RCC 7860 (cell line): ENCODE results near the gene AP3M1.
"Not testable (repeated sequence)": the region's sequence is repeated elsewhere in the genome, so short reads cannot be mapped to it uniquely, and the experiment has no call there.

Source experiments
- DNase-seq: peaks from one replicate; pipeline ENCODE4 v3.0.0-alpha.2; 2015; ENCODE audit warnings: low spot score
- FAIRE-seq: peaks from 2 replicates; lab custom pipeline; 2012; peaks lifted over from hg19 to GRCh38; lab: Jason Lieb, UNC

The AP3M1 gene, protein sequence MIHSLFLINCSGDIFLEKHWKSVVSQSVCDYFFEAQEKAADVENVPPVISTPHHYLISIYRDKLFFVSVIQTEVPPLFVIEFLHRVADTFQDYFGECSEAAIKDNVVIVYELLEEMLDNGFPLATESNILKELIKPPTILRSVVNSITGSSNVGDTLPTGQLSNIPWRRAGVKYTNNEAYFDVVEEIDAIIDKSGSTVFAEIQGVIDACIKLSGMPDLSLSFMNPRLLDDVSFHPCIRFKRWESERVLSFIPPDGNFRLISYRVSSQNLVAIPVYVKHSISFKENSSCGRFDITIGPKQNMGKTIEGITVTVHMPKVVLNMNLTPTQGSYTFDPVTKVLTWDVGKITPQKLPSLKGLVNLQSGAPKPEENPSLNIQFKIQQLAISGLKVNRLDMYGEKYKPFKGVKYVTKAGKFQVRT

DNA sequence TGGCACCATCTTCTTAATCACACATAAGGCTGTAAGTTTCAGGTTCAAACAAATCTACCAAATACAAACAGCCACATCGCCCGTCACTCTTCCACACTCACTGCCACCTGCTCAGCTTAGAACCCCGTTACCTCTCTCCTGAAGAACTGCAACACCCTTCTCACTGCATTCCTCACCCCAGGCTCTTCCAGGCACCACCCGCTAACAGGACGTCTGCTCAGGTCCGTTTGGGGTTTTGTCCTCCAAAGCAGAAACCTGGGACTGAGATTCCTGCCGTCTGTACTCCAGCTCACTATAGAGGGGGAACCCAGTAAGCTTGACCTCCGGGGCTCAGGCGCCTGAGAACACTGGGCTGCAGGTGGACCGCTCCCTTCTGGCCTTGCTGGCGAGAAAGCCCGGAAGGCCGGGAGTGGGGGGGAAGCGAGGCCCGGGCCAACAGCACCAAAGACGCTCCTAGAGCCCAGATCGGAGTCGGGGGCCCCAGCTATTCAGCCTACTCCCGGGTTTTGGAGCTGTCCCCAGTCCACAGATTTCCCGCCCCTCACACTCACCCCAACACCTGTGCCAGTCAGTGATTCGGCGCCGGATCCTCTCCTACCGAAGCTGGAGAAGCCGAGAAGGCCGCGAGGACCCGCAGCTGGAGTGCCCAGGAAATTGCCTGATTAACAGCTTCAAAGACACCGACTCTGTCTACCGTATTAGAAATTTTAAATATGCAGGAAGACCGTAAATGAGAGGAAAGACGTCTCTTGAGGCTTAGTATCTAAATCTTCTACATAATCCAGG is at the start of gene AP3M1:
Gene AP3M1, minus strand, starts transcription at position 625 of the 786 bp plus-strand sequence. CDS start 12,449 bp downstream, outside the sequence.
- peak; percentile 19 for DNase-seq

DNA sequence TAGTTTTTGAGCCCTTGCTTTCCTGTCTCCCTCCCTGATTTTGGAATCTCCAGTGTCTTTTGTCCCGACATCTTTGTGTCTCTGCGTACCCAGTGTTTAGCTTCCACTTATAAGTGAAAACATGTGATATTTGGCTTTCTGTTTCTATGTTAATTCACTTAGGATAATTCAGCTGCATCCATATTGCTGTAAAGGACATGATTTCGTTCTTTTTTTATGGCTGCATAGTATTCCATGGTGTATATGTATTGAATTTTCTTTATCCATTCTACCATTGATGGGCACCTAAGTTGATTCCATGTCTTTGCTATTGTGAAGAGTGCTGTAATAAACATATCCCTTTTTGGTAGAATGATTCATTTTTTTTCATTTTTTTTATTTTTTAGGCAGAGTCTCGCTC is 48.7 kb upstream of the AP3M1 start:
- no peak for FAIRE-seq
- no peak for DNase-seq

More for the DNA sequence above, at the start of gene AP3M1:
- no peak for FAIRE-seq

DNA sequence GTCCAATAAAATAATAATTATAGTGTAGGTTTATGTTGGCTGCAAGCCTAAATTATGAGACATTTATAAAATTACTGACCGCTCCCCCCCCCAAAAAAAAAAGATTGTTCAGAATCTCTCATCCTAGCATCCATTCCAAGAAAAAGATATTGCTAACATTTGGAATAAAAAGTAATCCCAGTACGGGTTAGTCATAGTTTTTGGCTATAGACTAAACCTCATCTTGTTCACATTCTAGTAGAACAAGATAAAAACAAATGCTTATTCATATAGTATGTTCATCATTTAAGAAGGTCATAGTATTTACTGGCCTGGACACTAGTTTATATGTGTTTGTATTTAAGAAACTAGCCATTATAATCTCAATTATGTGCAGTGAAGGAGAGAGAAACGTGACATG is 44.4 kb upstream of the AP3M1 start:
- DNase-seq = no peak
- FAIRE-seq = no peak

DNA sequence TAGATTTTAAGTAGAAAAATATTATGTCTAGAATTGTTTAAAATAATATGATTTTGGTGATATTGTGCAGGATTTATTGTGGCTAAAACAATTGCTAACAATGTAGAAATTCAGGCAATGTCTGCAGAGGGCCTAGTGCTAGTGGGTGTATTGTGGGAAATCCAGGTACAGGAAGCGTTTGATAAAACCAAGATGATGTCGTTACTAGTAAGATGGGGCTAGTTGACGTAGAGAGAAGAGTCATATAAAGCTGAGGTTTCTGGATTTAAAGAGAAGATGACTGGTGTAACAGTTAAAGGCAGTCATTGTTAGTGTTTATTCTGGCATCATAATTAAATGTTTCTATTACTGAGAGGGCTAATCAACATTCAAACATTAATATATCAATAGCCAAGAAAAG is 43.9 kb upstream of the AP3M1 start:
- DNase-seq (no peak), FAIRE-seq (no peak)

DNA sequence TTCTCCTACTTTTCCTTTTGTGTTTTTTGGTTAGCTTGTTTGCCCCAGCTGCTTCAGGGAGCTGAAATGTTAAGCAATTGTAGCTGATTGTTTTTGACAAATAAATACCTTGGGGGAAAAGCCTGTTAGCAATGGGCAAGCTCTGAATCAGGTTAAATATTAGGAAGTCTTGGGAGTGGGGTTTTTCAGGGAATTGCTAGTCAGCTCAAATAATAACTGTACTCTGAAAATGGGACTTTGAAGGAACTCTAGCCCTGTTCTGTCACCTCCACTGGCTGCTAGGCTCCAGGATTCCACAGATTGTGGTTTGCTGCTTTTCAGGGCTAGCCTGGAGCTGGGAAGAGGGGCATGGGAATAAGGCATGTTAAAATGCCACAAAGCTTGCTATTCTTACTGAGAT is 39.9 kb upstream of the AP3M1 start:
- DNase-seq (no peak), FAIRE-seq (no peak)

DNA sequence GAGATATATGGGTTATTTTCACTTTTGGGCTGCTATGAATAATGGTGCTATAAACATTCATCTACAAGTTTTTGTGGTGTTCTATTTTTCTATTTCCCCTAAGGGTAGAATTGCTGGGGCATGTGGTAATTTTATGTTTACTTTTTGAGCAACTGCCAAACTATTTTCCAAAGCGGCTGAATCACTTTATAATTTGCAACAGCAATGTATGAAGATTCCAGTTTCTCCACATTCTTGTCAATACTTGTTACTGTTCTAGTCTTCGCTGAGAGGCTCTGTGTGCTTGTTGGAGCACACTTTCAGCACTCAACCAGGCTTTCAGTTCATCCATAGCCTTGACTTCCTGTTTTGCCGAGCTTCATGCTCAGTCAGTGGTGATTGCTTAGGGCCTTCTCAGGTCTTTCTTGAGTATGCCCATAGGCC is 39.4 kb upstream of the AP3M1 start:
- DNase-seq = peak; percentile 50

DNA sequence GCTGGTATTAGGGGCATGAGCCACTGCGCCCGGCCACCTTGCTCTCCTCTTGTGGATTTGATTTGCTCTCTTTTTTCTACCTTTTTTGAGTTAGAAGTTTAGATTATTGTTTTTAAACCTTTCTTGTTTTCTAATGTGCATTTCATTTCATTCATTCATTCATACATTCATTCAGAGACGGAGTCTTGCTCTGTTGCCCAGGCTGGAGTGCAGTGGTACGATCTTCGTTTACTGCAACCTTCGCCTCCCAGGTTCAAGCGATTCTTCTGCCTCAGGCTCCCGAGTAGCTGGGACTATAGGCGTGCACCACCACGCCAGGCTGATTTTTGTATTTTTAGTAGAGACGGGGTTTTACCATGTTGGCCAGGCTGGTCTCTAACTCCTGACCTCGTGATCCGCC is 38.0 kb upstream of the AP3M1 start:
- FAIRE-seq, DNase-seq: not testable (repeated sequence)

More for the DNA sequence above, 39.4 kb upstream of the AP3M1 start:
- peak; percentile 71 for FAIRE-seq

DNA sequence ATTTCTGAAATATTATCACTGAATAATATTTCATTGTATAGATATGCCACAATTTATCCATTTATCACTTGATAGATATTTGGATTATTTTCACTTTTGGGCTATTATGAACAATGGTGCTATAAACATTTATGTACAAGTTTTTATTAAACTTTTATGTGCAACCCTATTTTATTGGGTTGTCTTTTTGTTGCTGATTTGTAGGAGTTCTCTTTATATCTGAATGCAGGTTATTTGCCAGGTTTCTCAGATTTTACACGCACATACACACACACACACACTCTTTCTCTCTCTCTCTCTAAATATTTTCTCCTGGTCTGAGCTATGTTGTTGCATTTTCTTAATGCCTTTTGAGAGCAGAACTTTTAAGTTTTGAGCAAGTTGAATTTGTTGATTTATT is 36.6 kb upstream of the AP3M1 start:
- FAIRE-seq (no peak), DNase-seq (no peak)

DNA sequence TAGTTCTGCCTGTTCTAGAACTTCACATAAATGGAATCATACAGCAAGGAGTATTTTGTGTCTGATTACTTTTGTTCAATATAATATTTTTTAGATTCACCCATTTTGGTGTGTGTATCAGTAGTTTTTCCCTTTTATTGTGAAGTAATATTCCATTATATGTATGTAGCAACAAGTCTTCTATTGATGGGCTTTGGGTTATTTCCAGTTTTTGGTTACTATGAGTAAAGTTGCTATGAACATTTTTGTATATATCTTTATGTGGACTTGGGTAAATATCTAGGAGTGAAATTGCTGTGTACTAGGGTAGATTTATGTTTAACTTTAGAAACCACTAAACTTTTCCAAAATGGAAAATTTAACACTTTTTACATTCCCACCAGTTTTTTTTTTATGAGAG is 36.0 kb upstream of the AP3M1 start:
- no peak for FAIRE-seq
- DNase-seq = no peak

DNA sequence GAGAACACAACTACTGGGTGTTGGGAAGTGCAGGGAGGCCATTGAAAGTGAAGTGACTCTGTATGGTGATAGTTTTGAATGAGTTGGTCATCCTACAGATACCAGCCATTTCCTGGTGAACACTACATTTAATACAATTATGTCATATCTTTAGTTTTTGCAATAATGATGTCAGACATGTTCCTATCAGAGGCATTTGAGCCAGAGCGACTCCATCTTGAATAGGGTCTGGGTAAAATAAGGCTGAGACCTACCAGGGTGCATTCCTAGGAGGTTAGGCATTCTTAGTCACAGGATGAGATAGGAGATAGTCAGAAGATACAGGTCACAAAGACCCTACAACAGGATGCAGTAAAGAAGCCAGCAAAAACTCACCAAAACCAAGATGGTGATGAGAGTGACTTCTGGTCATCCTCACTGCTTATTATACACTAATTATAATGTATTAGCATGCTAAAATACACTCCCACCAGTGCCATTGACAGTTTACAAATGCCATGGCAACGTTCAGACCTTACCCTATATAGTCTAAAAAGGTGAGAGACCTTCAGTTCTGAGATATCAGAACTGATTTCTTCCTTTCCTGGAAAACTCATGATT is 28.6 kb upstream of the AP3M1 start:
- DNase-seq (peak; percentile 65), FAIRE-seq (no peak)

DNA sequence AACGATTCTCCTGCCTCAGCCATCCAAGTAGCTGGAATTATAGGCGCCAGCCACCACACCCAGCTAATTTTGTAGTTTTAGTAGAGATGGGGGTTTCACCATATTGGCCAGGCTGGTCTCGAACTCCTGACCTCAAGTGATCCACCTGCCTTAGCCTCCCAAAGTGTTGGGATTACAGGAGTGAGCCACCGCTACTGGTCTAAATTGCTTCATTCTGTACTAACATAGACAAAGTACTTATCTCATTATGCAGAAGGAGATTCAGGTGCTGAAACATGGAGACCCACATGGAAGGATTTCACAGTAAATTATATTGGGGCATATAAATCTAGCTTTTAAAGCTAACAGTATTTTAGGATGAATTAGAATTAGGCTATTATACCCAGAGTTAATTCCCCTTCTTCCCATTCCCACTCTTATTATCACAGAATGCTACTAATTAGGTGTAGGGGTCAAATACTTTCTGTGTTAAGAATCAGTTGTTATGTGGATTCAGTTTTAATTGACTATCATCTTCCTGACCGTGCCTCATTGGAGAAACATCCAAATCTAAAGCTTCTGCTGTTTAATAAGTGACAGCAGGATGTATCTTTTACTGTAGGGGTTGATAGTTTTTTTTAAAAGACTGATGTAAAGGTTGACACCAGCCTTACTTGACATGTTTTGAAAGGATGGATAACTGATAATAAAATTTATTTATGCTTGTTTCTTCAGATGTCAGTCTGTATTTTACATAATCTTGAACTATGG is 27.6 kb upstream of the AP3M1 start:
- DNase-seq (no peak), FAIRE-seq (no peak)

DNA sequence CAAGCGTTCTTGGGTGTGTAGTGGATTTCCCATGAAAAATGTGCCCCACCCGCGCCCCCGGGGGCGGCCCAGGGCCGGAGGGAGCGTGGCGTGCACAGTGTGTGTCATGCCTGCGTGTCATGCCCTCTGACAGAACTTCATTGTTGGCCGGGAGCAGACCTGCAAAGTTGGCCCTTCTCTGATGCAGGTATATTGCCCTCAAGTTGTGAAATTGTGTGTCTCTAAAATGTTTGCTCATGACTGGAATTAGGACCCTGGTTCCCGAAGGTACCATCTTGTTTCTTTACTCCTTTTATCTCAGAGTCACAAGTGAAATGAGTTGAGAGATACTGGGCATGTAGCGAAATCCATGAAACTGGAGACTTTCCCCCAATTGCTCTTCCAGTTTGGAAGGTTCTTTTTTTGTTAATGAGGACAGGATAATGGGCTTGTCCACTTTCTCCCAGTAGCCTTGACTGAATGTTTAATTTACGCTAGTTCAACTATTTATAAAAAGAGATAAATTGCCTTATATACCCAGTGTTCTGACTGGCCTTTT is 26.6 kb upstream of the AP3M1 start:
- peak; percentile 36 for DNase-seq

DNA sequence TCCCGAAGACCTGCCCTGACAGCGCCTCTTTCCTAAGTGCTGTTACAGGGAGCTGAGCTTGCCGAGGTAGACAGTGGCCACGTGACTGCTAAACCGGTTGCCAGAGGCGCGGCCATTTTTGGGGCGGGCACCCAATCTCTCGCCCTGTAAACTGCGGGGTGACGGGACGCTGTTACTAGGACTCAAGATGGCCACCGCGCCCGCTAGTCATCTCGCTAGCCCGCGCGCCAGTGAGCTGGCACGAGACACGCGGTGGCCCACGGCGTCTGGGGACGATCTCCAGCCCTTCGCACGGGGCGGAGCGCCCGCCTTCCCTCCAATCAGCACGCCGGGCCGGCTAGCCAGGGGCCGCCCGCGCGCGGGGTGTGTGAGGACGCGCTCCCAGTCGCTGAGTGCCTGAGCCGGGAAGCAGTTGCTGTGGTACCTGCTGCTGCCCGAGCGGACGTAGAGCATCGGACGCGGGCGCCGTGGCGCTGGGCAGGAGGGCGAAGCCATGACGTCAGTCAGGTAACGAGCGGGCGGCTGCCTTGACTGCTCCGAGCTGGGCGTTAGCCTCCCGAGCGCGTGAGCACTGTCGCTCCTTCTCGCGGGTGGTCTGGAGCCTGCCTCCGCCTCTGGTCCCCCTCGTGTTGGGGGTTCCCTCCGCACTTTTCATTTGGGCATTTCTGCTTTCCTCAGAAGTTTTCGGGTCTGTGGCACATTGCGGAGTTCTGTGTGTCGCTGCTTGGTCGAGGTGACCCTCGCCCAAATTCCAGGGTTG is 25.9 kb upstream of the AP3M1 start:
- DNase-seq (peak; percentile 93), FAIRE-seq (peak; percentile 33)

More for the DNA sequence above, 26.6 kb upstream of the AP3M1 start:
- FAIRE-seq = no peak

DNA sequence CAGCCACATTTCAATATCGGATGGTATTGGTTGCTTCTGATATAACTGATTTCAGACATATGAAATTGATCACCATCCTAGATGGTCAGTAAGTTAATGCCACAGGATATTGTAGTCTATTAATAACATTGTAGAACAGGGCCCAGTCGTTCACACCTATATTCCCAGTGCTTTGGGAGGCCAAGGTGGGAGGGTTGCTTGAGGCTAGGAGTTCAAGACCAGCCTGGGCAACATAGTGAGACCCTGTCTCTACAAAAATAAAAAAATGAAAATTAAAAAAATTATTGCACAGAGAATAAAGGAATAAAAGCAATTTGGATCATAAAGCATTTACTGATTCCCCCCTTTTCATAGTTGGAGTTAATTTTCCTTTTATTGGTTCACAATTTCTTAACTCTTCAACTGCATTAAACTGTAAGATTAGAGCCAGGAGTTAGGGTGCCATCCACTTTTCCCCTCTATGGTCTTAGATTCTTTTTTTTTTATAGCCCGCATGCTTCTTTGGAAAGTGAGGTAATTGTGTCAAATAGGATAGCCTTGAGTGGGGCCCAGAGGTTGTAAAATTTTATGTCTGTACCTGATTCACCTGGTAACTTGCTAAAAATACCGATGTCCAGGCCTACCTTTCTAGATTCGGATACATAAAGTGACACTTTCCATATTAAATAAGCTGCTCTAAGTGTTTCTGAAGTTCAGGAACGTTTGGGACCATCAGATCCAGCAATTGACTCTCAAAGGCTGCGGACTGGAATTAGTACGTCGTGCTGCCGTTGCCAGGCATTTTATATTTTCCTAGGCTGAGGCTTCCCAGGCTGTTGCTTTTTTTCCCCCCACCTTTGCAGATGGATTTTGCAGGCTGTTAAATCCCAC is 25.1 kb upstream of the AP3M1 start:
- FAIRE-seq (no peak), DNase-seq (no peak)

DNA sequence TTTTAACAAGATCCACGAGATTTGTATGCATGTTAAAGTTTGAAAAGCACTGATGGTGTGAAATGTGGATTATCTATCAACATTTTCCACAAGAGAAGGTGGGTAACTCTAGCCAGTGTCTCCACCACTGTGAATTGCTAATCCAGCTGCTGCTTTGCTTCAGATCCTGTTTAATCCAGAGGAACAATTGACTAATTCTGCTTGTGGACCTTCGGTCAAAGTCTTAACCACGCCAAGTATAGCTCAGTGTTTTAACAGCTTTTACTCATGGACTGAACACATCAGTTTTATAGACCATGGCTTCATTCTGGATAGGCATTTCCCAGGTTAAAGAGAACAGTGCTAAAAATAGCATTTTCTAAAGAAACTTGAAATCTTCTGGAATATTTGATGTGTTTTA is 23.9 kb upstream of the AP3M1 start:
- FAIRE-seq = no peak
- DNase-seq = no peak

DNA sequence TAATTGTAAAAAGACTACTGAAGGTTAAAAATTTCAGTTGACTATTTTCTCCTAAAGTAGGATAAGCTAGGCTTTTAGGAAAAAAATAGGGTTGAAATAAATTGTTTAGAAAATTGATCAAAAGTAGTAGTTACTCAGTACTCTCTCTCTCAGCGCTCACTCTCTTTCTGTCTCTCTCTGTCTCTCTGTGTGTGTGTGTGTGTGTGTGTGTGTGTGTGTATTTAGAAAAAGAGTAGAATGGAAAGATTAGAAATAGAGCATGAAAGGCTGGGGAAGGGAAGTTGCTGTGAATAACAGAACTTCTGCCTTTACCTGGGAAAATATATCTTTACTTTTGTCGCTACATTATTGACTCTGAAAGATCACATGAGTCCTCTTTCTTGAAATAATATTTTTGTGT is 21.0 kb upstream of the AP3M1 start:
- DNase-seq = no peak
- no peak for FAIRE-seq

DNA sequence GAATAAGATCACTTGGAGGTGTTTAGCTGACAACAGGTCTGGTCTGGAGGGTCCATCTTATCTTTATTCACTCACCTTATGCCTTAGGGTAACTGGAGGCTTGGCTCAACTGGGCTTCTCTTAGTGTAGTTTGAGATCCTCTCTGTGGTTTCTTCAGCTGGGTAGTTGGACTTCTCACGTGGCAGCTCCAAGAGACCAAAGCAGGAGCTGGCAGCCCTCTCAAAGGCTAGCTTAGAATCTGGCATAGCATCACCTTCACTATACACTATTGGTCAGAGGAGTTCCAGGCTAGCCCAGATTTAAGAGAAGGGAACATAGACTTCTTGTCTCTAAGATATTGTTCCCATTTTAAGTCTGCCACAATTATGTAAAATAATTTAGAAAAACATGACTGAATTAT is 16.8 kb upstream of the AP3M1 start:
- FAIRE-seq (no peak), DNase-seq (no peak)

DNA sequence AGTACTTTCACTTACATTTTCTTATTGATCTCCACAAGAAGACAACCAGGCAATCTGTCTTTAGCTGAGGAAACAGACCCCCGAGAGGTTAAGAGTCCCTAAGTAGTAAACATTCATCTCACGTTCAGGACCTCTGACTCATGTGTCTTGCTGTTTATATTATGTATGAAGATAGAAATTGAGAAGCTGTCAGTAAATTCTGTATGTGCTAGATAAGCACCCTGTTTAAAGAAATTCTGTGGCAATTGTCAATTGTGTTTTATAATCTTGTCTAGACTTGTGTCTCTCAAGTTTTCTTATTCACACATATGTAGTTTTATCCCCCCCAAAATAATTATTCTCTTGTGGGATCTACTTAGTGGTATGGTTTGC is 14.9 kb upstream of the AP3M1 start:
- FAIRE-seq (no peak), DNase-seq (no peak)
